Mucosa of descending colon (tissue), 3 donors: Measurements from ENCODE around the gene MEGF8. TPM values are rescaled to one million over a fixed set of nuclear protein-coding genes. Genes with fewer than 3 reads are reported as not detected.
"Not testable (repeated sequence)": the region's sequence is repeated elsewhere in the genome, so short reads cannot be mapped to it uniquely, and the experiment has no call there.

Source experiments
- ATAC-seq: fragments of 200-7000 bp; cut with Tn5 transposase; one replicate; pipeline ENCODE4 v1.9.1; 2020; ENCODE audit warnings: mild to moderate bottlenecking, moderate library complexity
- DNase-seq, 3 donors: peaks; one replicate each; pipeline ENCODE4 v3.0.0-alpha.2; 2020
- H3K36me3 ChIP-seq: fragments of 200-600 bp; one replicate; pipeline ENCODE4 v1.8.0; 2021; ENCODE audit warnings: low read depth, mild to moderate bottlenecking
- H3K4me1 ChIP-seq: fragments of 200-600 bp; one replicate; pipeline ENCODE4 v1.8.0; 2021; ENCODE audit warnings: low read depth, mild to moderate bottlenecking
- H3K4me3 ChIP-seq: fragments of 200-600 bp; one replicate; pipeline ENCODE4 v1.8.0; 2021; ENCODE audit warnings: mild to moderate bottlenecking
- H3K9me3 ChIP-seq: fragments of 200-600 bp; one replicate; pipeline ENCODE4 v1.8.0; 2021; ENCODE audit warnings: mild to moderate bottlenecking
- CTCF ChIP-seq: fragments of 200-600 bp; IDR thresholded peaks from one replicate; pipeline ENCODE4 v1.8.0; 2022; ENCODE audit warnings: antibody characterized with exemption, mild to moderate bottlenecking
- intact Hi-C, 2 donors: fragments of 100-400 bp; cut with DNase I in 1 of 2; cut with micrococcal nuclease in 1 of 2; formaldehyde crosslinking; loops; one replicate each; pipeline versions ENCODE4 v1.11.0 to v1.11.1; 2022; cut with DNase I, micrococcal nuclease
- total RNA-seq, 3 donors: library from RNA; stranded (reverse); fragmentation: NEBNext Ultra II Directional in 2 of 3; extraction: Animal tissue kit (Norgen Biotek cat#: 25700) in 2 of 3; gene quantifications; one replicate each; pipeline versions ENCODE4 v1.2.1 to v1.2.4, GENCODE V29; 2021 to 2023
- donor health status: DM: no; HTN: no; CAD: no; lungs with moderate emphysema.
- donor health status: DM: no; HTN: no; CAD: no.
- donor health status: DM: no; HTN: yes; CAD: no.

MEGF8 gene
- total RNA-seq, 3 donors from 2014 or later = 17.6 to 27.0 (median 23.9) TPM

GRCh38 chr19:42328854-42329253 is 3.4 kb downstream of the MEGF8 start:
- H3K4me1 ChIP-seq = peaks cover 20% of the 10 kb centered on the region
- H3K36me3 ChIP-seq = no peaks in the 10 kb centered on the region

DNA sequence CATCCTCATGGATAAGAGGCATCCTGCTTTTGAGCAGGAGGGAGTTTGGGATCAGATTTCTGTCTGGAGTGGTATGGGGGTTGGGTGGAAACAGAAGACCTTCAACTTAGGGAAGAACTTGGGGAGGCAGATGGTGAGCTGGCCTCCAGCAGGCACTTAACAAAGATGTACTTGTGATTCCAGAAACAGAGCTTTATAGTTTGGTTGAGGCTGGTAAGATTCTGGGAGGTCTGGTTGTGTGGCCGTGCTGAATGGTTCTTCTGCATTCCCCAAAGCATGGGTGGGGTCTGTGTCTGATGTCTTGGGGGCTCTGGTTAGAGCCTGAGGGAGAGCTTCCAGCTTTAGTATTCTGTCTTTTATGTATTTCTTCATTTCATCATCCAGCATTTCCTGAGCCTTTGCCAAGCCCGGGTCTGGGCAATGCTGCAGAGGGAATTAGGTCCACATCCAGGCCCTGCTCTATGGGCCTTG is 4.8 kb downstream of the MEGF8 start:
- intact Hi-C loops = no loop called here
- ATAC-seq (no peak), DNase-seq (no peak)
- Histone ChIP-seq H3K4me3 (no peak overlapping the region), H3K4me1 (peaks cover 11% of the 10 kb centered on the region), H3K9me3 (no peaks in the 10 kb centered on the region), H3K36me3 (no peaks in the 10 kb centered on the region)
- TF ChIP-seq CTCF = no peak

More at GRCh38 chr19:42328854-42329253, 3.4 kb downstream of the MEGF8 start:
- DNase-seq (no peak), ATAC-seq (no peak)
- Histone ChIP-seq H3K4me3 (no peak overlapping the region), H3K9me3 (no peaks in the 10 kb centered on the region)
- intact Hi-C loops = no loop called here
- no peak for TF ChIP-seq CTCF

- intact Hi-C loops, H3K9me3 ChIP-seq, DNase-seq, ATAC-seq, H3K36me3 ChIP-seq, H3K4me3 ChIP-seq: not testable (repeated sequence)
- H3K4me1 ChIP-seq = peaks cover 11% of the 10 kb centered on the region
Measured at GRCh38 chr19:42331333-42331732, 5.9 kb downstream of the MEGF8 start.

DNA sequence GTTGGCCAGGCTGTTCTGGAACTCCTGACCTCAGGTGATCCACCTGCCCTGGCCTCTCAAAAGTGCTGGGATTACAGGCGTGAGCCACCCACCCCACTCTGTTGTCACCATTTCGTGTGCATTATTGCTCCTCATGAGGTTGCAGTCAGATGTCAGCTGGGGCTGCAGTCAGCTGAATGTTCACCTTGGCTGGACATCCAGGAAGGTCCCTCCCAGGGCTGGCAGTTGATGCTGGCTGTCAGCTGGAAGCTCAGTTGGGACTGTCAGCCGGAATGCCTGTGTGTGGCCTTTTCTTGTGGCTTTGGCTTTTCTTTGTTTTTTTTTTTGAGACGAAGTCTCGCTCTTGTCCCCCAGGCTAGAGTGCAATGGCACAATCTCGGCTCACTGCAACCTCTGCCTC is 6.6 kb downstream of the MEGF8 start:
- ATAC-seq (no peak), DNase-seq (no peak)
- Histone ChIP-seq H3K4me1 (peaks cover 4% of the 10 kb centered on the region), H3K4me3 (no peak overlapping the region), H3K9me3 (no peaks in the 10 kb centered on the region), H3K36me3 (no peaks in the 10 kb centered on the region)
- intact Hi-C loops = no loop called here
- TF ChIP-seq CTCF = no peak

- H3K36me3 ChIP-seq = no peaks in the 10 kb centered on the region
- no peak overlapping the region for H3K4me3 ChIP-seq
- TF ChIP-seq CTCF = no peak
- ATAC-seq = no peak
- no peak for DNase-seq
- H3K9me3 ChIP-seq = no peaks in the 10 kb centered on the region
- no peaks in the 10 kb centered on the region for H3K4me1 ChIP-seq
- intact Hi-C loops = no loop called here
Measured at GRCh38 chr19:42333018-42333417, 7.6 kb downstream of the MEGF8 start.

GRCh38 chr19:42333975-42334696 is 8.7 kb downstream of the MEGF8 start:
- intact Hi-C loops = no loop called here
- no peak for TF ChIP-seq CTCF
- ATAC-seq = no peak

More at GRCh38 chr19:42333975-42334696, 8.7 kb downstream of the MEGF8 start:
- Histone ChIP-seq H3K4me1 (no peaks in the 10 kb centered on the region), H3K9me3 (no peaks in the 10 kb centered on the region), H3K36me3 (no peaks in the 10 kb centered on the region), H3K4me3 (no peak overlapping the region)
- no peak for DNase-seq
